ENCODE measurements around the gene ZNF32. TPM values are rescaled to one million over a fixed set of nuclear protein-coding genes. Genes with fewer than 3 reads are reported as not detected.
"Not testable (repeated sequence)": the region's sequence is repeated elsewhere in the genome, so short reads cannot be mapped to it uniquely, and the experiment has no call there.

Gene ZNF32
- total RNA-seq, 2 donors from 2014 or later, result 10.7 to 18.1 TPM

DNA sequence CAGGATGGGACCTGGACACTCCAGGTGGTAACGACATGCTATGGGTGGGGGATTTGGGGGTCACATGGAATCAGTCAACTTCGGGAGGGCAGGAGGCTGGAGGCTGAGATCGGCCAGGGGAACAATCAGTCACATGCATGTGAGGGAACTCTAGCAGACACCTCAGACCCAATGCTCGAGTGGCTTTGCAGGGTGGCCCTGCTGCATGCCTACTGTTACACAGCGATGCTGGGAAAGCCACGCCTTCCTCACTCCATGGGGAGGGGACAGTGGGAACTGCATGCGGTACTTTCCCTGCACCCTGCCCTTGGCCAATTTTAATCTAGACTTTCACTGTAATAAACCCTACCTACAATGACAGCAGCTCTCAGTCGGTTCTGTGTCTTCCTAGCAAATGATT, 6.6 kb upstream of the ZNF32 start:
- no peak for DNase-seq
- intact Hi-C loops (cut with DNase I, micrococcal nuclease), result no loop called here
- no peak for ATAC-seq

DNA sequence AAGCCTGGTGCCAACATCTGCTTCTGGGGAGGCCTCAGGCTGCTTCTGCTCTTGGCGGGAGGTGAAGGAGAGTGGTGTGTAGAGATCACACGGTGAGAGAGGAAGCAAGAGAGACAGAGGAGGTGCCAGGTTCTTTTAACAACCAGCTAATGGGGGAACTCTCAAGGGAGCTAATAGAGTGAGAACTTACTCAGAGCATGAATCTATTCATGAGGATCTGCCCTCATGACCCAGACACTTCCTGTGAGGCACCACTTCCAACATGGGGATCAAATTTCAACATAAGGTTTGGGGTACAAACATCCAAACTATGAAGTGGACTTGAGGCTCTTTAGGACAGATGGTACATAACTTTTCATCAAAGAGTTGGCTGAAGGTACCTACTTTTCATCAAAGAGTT, 5.1 kb upstream of the ZNF32 start:
- ATAC-seq, result no peak
- intact Hi-C loops (cut with DNase I, micrococcal nuclease), result no loop called here

DNA sequence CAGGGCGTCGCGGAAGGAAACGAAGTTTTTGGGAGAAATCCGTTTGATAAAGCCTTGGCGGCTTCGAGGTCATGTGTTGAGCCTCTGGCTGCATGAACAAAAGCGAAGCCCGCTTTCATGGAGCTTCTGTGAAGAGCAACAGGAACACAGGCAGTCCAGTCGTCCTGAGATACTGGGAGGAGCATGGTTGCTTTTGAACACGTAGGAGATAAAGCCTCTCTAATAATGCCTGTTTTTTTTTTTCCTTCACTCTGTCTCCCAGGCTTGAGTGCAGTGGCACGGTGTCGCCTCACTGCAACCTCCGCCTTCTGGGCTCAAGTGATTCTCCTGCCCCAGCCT, 473 bp upstream of the ZNF32 start:
- intact Hi-C loops (cut with DNase I, micrococcal nuclease), result no loop called here
- peak; percentile 19 for ATAC-seq
- no peak for DNase-seq

More for the DNA sequence above, 5.1 kb upstream of the ZNF32 start:
- DNase-seq, result no peak

DNA sequence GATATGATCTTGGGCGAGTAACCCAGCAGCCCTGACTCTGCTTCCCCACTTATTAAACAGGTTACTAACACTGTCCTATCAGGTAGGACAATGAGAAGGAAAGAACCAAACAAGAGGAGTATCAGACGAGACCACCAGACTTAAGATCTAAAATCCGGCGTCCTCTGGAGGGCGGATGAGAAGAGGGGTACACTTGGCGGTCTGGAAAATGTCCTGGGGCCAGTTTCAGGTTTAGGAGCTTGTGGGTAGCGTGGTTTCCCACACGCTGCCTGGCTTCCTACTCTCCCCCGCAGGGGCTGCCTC, 635 bp downstream of the ZNF32 start:
- DNase-seq (no peak), ATAC-seq (no peak)
- intact Hi-C loops (cut with DNase I, micrococcal nuclease), result no loop called here

DNA sequence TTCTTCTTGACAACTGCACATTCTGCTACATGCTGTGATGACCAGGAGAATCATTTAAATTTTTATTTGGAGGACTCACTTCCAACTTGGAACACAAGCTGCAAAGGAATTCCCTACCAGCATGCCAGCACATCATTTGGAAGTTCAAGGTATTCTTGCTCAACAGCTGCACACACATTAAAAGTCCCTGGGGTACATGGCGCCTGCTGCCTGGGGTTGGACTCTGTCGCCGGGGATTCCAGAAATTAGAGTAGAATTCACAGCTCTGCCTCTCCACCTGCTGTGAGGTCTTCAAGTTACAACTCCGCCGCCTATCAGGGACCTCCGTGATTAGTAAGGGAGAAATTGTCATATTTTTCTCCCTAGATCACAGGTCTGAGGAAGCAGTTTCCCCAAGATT, 1.1 kb downstream of the ZNF32 start:
- no peak for ATAC-seq
- intact Hi-C loops (cut with DNase I, micrococcal nuclease), result no loop called here
- no peak for DNase-seq

DNA sequence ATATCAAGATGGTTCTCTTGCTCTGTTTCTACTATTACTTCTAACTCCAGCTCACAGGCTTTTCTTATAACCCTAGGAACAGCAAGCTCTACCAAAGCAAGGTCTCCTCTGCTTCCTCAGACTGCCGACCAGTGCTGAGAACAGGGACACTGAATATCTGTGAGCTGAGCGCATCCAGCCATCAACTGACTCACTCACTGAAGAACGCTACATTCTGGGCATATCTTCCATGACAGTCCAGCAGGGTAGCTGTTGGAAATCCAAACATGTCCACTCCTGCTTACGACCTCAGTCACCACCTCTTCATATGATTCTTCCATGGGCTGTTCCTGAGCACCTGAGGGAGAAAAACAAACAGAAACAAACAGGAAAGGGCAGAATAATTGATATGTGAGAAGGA, 2.8 kb downstream of the ZNF32 start:
- DNase-seq (no peak), ATAC-seq (no peak)
- intact Hi-C loops (cut with DNase I, micrococcal nuclease), result no loop called here

DNA sequence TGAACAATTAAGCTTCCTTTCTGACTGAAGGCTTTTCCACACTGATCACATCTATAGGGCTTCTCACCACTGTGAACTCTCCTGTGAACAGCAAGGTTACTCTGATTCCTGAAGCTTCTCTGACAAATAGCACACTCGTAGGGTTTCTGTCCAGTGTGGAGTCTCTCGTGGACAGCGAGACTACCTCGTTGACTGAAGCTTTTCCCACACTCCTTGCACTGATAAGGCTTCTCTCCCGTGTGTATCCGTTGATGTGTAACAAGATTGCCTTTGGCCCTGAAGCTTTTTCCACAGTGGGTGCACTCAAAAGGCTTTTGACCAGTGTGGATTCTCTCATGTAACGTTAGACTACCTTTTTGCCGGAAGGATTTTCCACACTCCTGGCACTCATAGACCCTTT, 4.4 kb downstream of the ZNF32 start:
- intact Hi-C loops (cut with DNase I, micrococcal nuclease), result no loop called here
- DNase-seq (no peak), ATAC-seq (no peak)

DNA sequence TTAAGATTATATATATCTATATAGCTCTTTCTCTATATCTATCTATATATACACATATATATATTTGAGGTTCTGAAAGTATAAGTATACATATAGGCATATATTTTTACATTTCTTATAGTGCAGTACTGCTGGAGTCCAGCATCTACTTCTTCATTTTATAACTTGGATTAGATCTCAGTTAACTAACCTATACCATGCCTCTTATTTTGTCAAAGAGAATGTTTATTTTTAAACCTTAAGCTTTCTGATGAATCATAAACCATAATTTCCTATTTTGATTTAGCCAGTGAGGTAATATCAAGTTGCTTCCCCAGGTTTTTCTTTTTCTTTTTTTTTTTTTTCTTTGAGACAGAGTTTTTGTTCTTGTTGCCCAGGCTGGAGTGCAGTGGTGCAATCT, 8.1 kb downstream of the ZNF32 start:
- ATAC-seq (no peak), DNase-seq (no peak)
- intact Hi-C loops (cut with DNase I, micrococcal nuclease), result no loop called here

DNA sequence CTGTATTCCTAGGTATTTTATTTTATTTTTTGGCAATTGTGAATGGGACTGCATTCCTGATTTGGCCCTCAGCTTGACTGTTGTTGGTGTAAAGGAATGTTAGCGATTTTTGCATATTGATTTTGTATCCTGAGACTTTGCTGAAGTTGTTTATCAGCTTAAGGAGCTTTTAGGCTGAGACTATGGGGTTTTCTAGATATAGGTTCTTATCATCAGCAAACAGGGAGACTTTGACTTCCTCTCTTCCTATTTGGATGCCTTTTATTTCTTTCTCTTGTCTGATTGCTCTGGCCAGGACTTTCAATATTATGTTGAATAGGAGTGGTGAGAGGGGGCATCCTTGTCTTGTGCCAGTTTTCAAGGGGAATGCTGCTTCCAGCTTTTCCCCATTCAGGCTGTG, 12.9 kb downstream of the ZNF32 start:
- ATAC-seq; DNase-seq; intact Hi-C loops (cut with DNase I, micrococcal nuclease): not testable (repeated sequence)

DNA sequence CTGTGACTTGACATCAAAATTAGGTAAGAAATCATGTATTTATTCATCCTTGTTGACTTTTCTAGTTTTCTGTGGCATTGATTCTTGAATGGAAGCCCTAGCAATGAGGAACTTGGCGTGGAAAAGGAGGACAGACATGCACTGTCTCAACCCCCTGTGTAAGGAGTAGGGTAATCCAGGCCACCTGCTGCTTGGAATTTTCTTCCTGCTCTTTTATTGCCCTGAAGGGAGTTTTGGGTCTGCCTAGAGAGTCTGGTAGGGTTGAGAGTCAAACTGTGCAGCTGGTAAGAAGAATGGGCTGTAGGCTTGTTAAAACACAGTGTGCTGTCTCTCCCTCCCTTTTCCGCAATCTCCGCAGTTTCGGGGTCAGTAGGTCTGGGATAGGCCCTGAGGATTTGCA, 19.7 kb downstream of the ZNF32 start:
- intact Hi-C loops (cut with DNase I, micrococcal nuclease), result no loop called here
- DNase-seq, result no peak
- ATAC-seq, result no peak

DNA sequence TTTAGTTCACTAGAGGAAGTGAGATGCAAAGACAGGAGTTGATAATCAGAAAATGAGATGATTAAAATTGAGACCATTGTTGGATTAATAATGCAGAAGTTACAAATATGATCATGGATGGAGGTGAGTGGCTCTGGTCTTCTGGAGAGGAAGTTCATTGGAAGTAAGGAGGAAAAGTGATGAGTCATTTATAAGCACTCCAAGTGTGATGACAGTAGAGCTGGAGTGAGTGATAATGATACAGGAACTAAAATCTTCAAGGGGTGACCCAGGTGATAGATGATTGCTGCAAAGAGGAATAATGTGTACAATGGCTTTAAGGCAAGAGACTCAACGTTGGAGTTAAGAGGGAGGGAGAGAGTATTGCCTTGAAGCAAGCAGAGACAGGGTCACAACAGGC, 20.7 kb downstream of the ZNF32 start:
- DNase-seq (no peak), ATAC-seq (no peak)
- intact Hi-C loops (cut with DNase I, micrococcal nuclease), result no loop called here

DNA sequence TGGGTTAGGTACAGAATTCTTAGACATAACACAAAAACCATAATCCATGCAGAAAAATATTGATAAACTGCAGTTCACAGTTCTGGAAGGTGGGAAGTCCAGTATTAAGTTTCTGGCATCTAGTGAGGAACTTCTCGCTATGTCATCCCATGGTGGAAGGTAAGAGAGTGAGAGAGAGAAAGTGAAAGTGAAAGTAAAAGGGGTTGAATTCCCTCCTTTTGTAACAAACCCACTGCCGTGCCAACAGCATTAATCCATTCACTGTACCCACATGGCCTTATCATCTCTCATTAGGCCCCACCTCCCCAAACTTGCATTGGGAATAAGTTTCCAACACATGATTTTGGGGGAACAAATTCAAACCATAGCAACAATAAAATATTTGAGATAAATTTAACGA, 25.3 kb downstream of the ZNF32 start:
- no peak for DNase-seq
- ATAC-seq, result no peak
- intact Hi-C loops (cut with DNase I, micrococcal nuclease), result no loop called here

DNA sequence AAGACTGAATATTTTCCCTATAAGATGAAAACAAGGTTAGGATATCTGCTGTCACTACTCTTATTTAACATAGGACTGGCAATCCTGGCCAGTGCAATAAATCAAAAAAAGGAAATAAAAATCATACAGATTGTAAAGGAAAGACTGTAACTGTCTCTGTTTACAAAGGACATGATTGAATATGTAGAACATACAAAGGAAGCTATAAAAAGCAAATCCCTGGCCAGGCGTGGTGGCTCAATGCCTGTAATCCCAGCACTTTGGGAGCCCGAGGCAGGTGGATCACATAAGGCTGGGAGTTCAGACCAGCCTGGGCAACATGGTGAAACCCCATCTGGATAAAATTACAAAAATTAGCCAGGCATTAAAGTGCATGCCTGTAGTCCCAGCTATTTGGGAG, 26.6 kb downstream of the ZNF32 start:
- ATAC-seq, result peak; percentile 89
- DNase-seq, result peak in 1 of 2 donors; percentile 11
- intact Hi-C loops (cut with DNase I, micrococcal nuclease), result no loop called here

DNA sequence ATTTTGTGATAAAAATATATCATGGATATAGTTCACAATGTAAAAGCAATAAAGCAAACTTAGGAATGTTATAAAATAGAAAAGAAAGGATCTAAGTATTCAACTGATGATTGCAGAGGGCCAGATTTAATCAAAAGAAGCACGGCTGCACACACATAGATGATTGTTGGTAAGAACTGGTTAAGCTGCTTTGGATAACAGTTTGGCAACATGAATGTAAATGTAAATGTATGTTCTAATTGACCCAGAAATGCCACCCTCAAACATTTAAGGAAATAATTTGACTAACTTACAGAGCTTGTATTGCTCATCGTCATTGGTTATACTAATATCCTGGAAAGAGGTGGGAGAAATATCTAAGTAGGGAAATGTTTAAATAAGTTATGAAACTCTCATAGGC, 29.3 kb downstream of the ZNF32 start:
- ATAC-seq (no peak), DNase-seq (no peak)
- intact Hi-C loops (cut with DNase I, micrococcal nuclease), result no loop called here

DNA sequence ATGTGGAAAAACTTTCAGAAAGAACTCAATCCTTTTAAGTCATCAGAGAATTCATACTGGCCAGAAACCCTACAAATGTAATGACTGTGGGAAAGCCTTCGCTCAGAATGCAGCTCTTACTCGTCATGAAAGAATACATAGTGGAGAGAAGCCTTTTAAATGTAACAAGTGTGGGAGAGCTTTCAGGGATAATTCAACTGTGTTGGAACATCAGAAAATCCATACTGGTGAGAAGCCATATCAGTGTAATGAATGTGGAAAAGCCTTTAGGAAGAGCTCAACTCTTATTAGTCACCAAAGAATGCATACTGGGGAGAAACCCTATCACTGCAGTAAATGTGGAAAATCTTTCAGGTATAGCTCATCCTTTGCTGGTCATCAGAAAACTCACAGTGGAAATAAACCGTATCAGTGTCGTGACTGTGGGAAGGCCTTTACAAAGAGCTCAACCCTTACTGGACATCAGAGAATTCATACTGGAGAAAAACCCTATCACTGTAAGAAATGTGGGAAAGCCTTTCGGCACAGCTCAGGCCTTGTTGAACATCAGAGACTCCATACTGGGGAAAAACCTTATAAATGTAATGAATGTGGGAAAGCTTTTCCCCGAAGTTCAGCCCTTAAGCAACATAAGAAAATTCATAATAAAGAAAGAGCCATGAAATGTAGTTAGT, 31.8 kb downstream of the ZNF32 start:
- intact Hi-C loops (cut with DNase I, micrococcal nuclease), result no loop called here

DNA sequence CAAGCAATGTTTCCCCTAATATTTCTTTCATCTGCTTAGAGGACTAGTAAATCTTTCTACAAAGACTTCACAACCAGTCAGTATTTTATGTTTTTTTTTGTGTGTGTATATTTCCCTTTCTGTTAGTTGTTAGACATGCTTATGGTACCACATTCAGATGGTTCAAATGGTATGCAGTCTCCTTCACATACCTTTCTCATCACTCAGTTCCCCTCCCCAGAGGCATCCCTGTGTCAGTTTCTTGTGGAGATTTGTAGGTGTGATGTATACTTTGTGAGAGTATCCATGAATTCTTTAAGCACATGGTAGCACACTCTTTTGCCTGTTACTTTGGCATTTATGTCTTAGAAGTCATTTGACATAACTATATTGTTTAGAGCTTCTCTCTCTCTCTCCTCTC, 38.0 kb downstream of the ZNF32 start:
- intact Hi-C loops (cut with DNase I, micrococcal nuclease), result no loop called here

More for the DNA sequence above, 31.8 kb downstream of the ZNF32 start:
- ATAC-seq (no peak), DNase-seq (no peak)

DNA sequence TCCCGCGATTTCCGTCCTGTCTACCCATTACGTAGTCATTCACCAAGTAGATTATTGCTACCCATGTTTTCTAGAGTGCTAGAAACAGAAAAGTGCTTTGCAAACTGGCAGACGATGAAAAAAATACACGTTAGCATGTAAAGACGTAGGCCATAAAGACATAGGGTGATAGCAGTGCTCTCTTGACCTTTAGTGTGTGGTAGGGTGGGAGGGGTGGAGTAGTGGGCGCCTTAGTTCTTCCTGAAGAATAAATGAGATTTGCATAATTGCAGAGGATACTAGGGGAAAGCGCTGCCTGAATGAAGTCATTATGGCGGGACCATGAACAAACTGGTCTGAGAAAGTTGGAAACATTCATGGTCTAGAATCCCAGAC, 41.5 kb downstream of the ZNF32 start:
- intact Hi-C loops (cut with DNase I, micrococcal nuclease), result no loop called here
- no peak for ATAC-seq
- no peak for DNase-seq

More for the DNA sequence above, 38.0 kb downstream of the ZNF32 start:
- ATAC-seq (no peak), DNase-seq (no peak)

DNA sequence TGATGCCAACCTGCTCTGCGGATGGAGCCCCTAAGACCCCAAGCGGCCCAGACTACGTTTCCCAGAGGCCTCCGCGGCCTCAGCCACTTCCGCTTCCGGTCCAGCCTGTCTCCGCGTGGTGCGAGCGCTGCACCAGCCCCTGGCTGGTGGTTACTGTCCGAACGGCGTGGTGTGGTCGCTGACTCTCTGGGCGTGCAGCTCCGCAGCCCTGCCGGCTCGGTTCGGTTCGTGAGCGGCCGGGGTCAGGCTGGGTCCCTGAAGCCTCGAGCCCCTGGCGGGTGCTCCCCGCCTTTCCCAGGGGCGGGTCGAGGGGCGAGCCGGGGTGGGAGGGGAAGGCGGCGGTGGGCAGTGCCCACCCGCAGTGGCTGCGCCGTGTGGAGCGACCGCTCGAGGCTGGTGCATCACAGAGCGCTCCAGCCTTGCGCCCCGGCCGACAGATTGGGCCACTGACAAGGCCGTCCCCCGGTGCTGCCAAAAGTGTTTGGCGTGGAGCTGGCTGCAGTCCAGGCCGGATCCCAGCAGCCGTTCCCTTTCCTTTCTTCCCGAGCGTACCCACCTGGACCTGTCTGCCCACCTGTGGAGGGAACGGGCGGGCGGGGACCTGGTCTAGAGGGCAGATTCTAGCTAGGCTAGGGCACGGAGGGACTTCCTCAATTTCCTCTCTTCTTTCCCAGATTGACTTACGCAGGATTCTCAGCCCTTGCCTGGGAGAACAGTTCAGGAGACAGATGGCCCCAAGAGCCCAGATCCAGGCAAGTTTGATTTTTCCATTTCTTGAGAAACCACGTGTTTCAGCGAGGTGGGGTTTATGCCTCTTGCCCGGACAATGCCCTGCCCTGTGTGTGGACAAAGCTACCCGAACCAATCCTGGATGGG, 42.1 kb downstream of the ZNF32 start, which contains the start of gene ZNF485:
ZNF485 (plus strand) TSS at position 116 of the 876 bp plus-strand sequence; CDS start at position 729, 613 bp downstream.
- ATAC-seq (peak; percentile 96), DNase-seq (peak; percentile 57 to 76)
- intact Hi-C loops (cut with DNase I, micrococcal nuclease), result no loop called here

DNA sequence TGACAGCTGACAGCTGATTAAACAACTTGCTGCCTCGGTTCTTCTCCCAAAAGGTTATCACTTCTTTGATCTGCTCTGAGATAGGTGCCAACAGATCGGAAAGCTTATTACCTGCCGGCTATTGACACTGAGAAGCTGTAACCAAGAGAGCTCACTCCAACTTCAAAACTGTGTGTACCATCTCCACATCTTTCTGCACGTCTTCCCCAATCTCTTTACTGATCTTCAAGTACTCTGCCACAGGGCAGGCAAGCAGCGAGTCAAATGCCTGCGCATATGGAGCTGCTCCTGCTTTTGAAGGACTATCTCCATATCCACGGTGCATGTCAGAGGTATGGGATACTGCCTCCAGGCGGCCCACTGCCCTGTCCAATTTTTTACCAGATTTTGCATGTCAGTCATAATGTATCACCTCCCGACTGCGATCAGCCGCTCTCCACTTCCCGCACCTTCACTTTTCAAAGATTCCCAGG, 42.8 kb downstream of the ZNF32 start:
- intact Hi-C loops (cut with DNase I, micrococcal nuclease), result no loop called here

DNA sequence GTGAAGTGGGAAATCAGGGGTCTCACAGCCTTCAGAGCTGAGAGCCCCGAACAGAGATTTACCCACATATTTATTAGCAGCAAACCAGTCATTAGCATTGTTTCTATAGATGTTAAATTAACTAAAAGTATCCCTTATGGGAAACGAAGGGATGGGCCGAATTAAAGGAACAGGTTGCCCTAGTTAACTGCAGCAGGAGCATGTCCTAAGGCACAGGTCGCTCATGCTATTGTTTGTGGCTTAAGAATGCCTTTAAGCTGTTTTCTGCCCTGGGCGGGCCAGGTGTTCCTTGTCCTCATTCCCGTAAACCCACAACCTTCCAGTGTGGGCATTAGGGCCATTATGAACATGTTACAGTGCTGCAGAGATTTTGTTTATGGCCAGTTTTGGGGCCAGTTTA, 47.1 kb downstream of the ZNF32 start:
- DNase-seq; intact Hi-C loops (cut with DNase I, micrococcal nuclease); ATAC-seq: not testable (repeated sequence)

More for the DNA sequence above, 42.8 kb downstream of the ZNF32 start:
- ATAC-seq (peak; percentile 2), DNase-seq (no peak)
